Dermis microvascular lymphatic vessel endothelial cell (primary cell): ENCODE data around the gene NR6A1. TPM values are rescaled to one million over a fixed set of nuclear protein-coding genes. Genes with fewer than 3 reads are reported as not detected.

ENCODE experiments used
- DNase-seq, 2 donors: peaks; one replicate each; pipeline versions ENCODE4 v3.0.0 to v3.0.0-alpha.2; 2010; ENCODE audit warnings: low read depth in 2 of 2
- total RNA-seq: library from RNA; depleted of rRNA; stranded (reverse); fragments of >200 nt; gene quantifications from 2 replicates; pipeline ENCODE4 v1.2.1, GENCODE V29; 2014

NR6A1 gene
- total RNA-seq, 1 donor from 2014 or later = 0.77 TPM

GRCh38 chr9:124583134-124583533 lies 188.0 kb downstream of the NR6A1 start:
- DNase-seq = no peak

- no peak for DNase-seq
Measured at GRCh38 chr9:124580186-124580585, 190.9 kb downstream of the NR6A1 start.

GRCh38 chr9:124576751-124577150 lies 194.4 kb downstream of the NR6A1 start:
- no peak for DNase-seq

- DNase-seq = peak in 1 of 2 donors; percentile 57
Measured at GRCh38 chr9:124574534-124575375, 196.4 kb downstream of the NR6A1 start.

GRCh38 chr9:124570942-124571666 lies 200.0 kb downstream of the NR6A1 start:
- DNase-seq = no peak

- no peak for DNase-seq
Measured at GRCh38 chr9:124569942-124570341, 201.2 kb downstream of the NR6A1 start.

GRCh38 chr9:124567362-124567761 lies 203.7 kb downstream of the NR6A1 start:
- no peak for DNase-seq

- DNase-seq = no peak
Measured at GRCh38 chr9:124562328-124562727, 208.8 kb downstream of the NR6A1 start.

- no peak for DNase-seq
Measured at GRCh38 chr9:124559871-124560270, 211.2 kb downstream of the NR6A1 start.

- no peak for DNase-seq
Measured at GRCh38 chr9:124558777-124559470, 212.2 kb downstream of the NR6A1 start.

GRCh38 chr9:124557895-124558294 lies 213.2 kb downstream of the NR6A1 start:
- DNase-seq = no peak

GRCh38 chr9:124555043-124555442 lies 216.1 kb downstream of the NR6A1 start:
- no peak for DNase-seq

- no peak for DNase-seq
Measured at GRCh38 chr9:124553738-124554137, 217.4 kb downstream of the NR6A1 start.

- DNase-seq = no peak
Measured at GRCh38 chr9:124552273-124552605, 218.9 kb downstream of the NR6A1 start.

GRCh38 chr9:124551472-124552272 lies 219.4 kb downstream of the NR6A1 start:
- DNase-seq = peak; percentile 27 to 51

GRCh38 chr9:124550072-124550471 lies 221.0 kb downstream of the NR6A1 start:
- DNase-seq = no peak

- no peak for DNase-seq
Measured at GRCh38 chr9:124549016-124549415, 222.1 kb downstream of the NR6A1 start.

GRCh38 chr9:124544535-124544934 lies 226.6 kb downstream of the NR6A1 start:
- no peak for DNase-seq

- no peak for DNase-seq
Measured at GRCh38 chr9:124541824-124542223, 229.3 kb downstream of the NR6A1 start.

GRCh38 chr9:124537926-124538325 lies 233.2 kb downstream of the NR6A1 start:
- DNase-seq = no peak

GRCh38 chr9:124535846-124536245 lies 235.3 kb downstream of the NR6A1 start:
- DNase-seq = no peak
